Measurements from ENCODE around the gene SHOC2. TPM values are rescaled to one million over a fixed set of nuclear protein-coding genes. Genes with fewer than 3 reads are reported as not detected.

Gene SHOC2
- total RNA-seq, 2 donors from 2014 or later = 32.9 to 48.9 TPM

- Histone ChIP-seq H3K9me3 (no peaks in the 10 kb centered on the region), H3K27me3 (no peaks in the 10 kb centered on the region), H3K4me3 (no peak overlapping the region), H3K4me1 (peaks cover 0 to 16% of the 10 kb centered on the region in 2 donors), H3K36me3 (no peaks in the 10 kb centered on the region), H3K27ac (no peak overlapping the region)
- no peak for TF ChIP-seq CTCF (IDR thresholded peaks at IDR 0.05)
- DNase-seq (ENCODE audit: low spot score) = no peak
These were observed 69.6 kb downstream of the SHOC2 start for GRCh38 chr10:110989016-110989415.

- no peak for TF ChIP-seq CTCF (IDR thresholded peaks at IDR 0.05)
- H3K27me3 ChIP-seq = no peaks in the 10 kb centered on the region
- no peaks in the 10 kb centered on the region for H3K4me1 ChIP-seq
- no peak for DNase-seq (ENCODE audit: low spot score)
- H3K4me3 ChIP-seq = no peak overlapping the region
- H3K27ac ChIP-seq = no peak overlapping the region
- no peaks in the 10 kb centered on the region for H3K36me3 ChIP-seq
- H3K9me3 ChIP-seq = no peaks in the 10 kb centered on the region
These were observed 72.8 kb downstream of the SHOC2 start for GRCh38 chr10:110992006-110992800.

GRCh38 chr10:110993024-110993693 is 73.8 kb downstream of the SHOC2 start:
- H3K4me3 ChIP-seq = no peak overlapping the region
- no peaks in the 10 kb centered on the region for H3K9me3 ChIP-seq
- no peaks in the 10 kb centered on the region for H3K36me3 ChIP-seq
- no peaks in the 10 kb centered on the region for H3K4me1 ChIP-seq
- DNase-seq (ENCODE audit: low spot score) = no peak
- no peak for TF ChIP-seq CTCF (IDR thresholded peaks at IDR 0.05)
- H3K27me3 ChIP-seq = no peaks in the 10 kb centered on the region
- H3K27ac ChIP-seq = no peak overlapping the region

- Histone ChIP-seq H3K36me3 (no peaks in the 10 kb centered on the region), H3K27me3 (no peaks in the 10 kb centered on the region), H3K9me3 (no peaks in the 10 kb centered on the region), H3K4me1 (no peaks in the 10 kb centered on the region), H3K4me3 (no peak overlapping the region), H3K27ac (no peak overlapping the region)
- TF ChIP-seq CTCF (IDR thresholded peaks at IDR 0.05) = no peak
- no peak for DNase-seq (ENCODE audit: low spot score)
These were observed 75.1 kb downstream of the SHOC2 start for GRCh38 chr10:110994406-110995086.

- no peaks in the 10 kb centered on the region for H3K9me3 ChIP-seq
- no peak overlapping the region for H3K27ac ChIP-seq
- TF ChIP-seq CTCF (IDR thresholded peaks at IDR 0.05) = no peak
- H3K4me1 ChIP-seq = no peaks in the 10 kb centered on the region
- H3K27me3 ChIP-seq = no peaks in the 10 kb centered on the region
- no peak overlapping the region for H3K4me3 ChIP-seq
- H3K36me3 ChIP-seq = no peaks in the 10 kb centered on the region
- DNase-seq (ENCODE audit: low spot score) = no peak
These were observed 75.9 kb downstream of the SHOC2 start for GRCh38 chr10:110995301-110995700.

All from right atrium auricular region (tissue), 2 donors.